Measurements from ENCODE around the gene SH3RF1. TPM values are rescaled to one million over a fixed set of nuclear protein-coding genes. Genes with fewer than 3 reads are reported as not detected.
A peak's percentile ranks its signal among the peaks of the same experiment; 100 is the strongest.

Gene SH3RF1
- total RNA-seq, 4 donors from 2014 or later: 10.6 to 17.9 (median 13.3) TPM

DNA sequence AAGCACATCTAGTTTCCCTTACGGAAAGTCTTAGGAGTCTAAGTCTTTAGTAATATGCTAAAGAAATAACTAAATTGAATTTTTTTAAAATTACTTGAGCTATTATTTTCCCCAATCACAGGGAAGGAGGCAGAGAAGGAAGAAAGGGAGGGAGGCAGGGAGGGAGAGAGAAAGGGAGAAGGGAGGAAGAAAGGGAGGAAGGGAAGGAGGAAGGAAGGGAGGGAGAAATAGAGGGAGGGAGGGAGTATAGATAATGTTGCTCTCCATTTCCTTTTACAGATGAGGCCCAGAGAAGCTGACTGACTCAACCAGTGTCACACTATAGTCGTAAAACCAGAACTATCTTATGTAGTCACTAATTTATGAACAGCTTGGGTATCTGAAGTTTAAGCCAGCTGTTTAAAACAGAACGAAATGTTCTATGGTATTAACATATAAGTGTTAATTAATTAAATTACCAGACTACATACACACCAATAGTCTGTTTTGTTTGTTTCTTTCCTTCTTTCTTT lies 14.6 kb downstream of the SH3RF1 start:
- WGBS, 2 donors: 87 to 91% methylated on average over 3 of the region's 3 CpGs
- Histone ChIP-seq H3K4me3 (no peak overlapping the region), H3K27me3 (no peaks in the 10 kb centered on the region), H3K9me3 (no peaks in the 10 kb centered on the region), H3K4me1 (peaks cover 0 to 91% (median 28%) of the 10 kb centered on the region in 4 donors), H3K27ac (no peak overlapping the region), H3K36me3 (no peaks in the 10 kb centered on the region)
- TF ChIP-seq EP300 (IDR thresholded peaks at IDR 0.05) (no peak), POLR2A (IDR thresholded peaks at IDR 0.05) (no peak)
- TF ChIP-seq, protein P1, sequence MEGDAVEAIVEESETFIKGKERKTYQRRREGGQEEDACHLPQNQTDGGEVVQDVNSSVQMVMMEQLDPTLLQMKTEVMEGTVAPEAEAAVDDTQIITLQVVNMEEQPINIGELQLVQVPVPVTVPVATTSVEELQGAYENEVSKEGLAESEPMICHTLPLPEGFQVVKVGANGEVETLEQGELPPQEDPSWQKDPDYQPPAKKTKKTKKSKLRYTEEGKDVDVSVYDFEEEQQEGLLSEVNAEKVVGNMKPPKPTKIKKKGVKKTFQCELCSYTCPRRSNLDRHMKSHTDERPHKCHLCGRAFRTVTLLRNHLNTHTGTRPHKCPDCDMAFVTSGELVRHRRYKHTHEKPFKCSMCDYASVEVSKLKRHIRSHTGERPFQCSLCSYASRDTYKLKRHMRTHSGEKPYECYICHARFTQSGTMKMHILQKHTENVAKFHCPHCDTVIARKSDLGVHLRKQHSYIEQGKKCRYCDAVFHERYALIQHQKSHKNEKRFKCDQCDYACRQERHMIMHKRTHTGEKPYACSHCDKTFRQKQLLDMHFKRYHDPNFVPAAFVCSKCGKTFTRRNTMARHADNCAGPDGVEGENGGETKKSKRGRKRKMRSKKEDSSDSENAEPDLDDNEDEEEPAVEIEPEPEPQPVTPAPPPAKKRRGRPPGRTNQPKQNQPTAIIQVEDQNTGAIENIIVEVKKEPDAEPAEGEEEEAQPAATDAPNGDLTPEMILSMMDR (IDR thresholded peaks at IDR 0.05): no peak
- no peak for DNase-seq (ENCODE audit: low spot score in 2 of 2)

DNA sequence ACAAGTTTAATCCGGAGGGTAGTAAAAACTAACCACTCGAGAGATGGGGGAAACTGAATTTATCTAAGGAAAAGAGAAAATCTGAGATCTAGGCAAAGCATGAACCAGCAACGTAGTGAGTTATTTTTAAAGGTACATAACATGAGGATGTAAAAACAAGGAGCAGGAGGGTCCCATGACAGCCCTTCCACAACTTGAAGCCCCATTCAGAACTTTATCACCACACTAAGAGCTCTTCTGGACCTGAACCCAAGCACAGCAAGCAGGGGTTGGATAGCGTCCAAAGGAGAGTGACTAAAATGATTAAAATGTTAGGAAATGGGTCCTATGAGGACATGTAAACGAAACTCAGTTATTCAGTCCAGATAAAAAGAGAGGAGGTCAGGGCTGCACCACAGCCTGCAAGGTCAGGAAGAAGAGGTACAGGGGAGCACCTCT lies 16.2 kb downstream of the SH3RF1 start:
- Histone ChIP-seq H3K4me3 (no peak overlapping the region), H3K4me1 (peaks cover 0 to 91% (median 30%) of the 10 kb centered on the region in 4 donors), H3K27me3 (no peaks in the 10 kb centered on the region), H3K9me3 (no peaks in the 10 kb centered on the region), H3K27ac (peak overlapping the region in 2 of 4 donors; percentile 44 to 57), H3K36me3 (no peaks in the 10 kb centered on the region)
- peak in 1 of 2 donors; percentile 52 for DNase-seq (ENCODE audit: low spot score in 2 of 2)
- 34 to 39% methylated on average over 5 of the region's 5 CpGs for WGBS, 2 donors
- peak in 1 of 2 donors; percentile 22 for TF ChIP-seq EP300 (IDR thresholded peaks at IDR 0.05)
- TF ChIP-seq, protein P1 (IDR thresholded peaks at IDR 0.05): no peak

DNA sequence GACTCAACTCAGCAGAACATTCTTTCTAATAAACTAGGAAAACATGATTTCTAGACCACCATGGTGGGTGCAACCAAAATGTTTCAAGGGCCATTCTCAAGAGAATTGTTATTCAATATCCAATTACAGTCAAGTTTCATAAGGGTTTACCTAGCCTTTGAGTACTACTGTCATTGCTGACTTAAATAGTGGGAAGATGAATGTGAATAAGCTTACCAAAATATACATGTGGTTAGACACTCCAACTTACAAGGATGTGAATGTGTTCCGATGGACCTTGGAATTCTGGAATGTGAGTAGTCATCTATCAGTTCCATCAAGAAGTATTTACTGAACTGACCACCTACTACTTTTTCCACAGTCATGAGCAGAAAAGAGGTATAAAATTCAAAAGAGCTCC lies 16.9 kb downstream of the SH3RF1 start:
- WGBS, 2 donors: 0 to 3% methylated on average over 1 of the region's 1 CpG
- H3K27me3 ChIP-seq: no peaks in the 10 kb centered on the region
- no peak for TF ChIP-seq EP300 (IDR thresholded peaks at IDR 0.05)
- no peak for TF ChIP-seq POLR2A (IDR thresholded peaks at IDR 0.05)
- TF ChIP-seq, protein P1 (IDR thresholded peaks at IDR 0.05): no peak
- H3K9me3 ChIP-seq: no peaks in the 10 kb centered on the region
- H3K36me3 ChIP-seq: no peaks in the 10 kb centered on the region
- no peak overlapping the region for H3K4me3 ChIP-seq
- peak overlapping the region in 1 of 4 donors; percentile 44 for H3K27ac ChIP-seq
- peaks cover 0 to 89% (median 30%) of the 10 kb centered on the region in 4 donors for H3K4me1 ChIP-seq
- DNase-seq (ENCODE audit: low spot score in 2 of 2): no peak

DNA sequence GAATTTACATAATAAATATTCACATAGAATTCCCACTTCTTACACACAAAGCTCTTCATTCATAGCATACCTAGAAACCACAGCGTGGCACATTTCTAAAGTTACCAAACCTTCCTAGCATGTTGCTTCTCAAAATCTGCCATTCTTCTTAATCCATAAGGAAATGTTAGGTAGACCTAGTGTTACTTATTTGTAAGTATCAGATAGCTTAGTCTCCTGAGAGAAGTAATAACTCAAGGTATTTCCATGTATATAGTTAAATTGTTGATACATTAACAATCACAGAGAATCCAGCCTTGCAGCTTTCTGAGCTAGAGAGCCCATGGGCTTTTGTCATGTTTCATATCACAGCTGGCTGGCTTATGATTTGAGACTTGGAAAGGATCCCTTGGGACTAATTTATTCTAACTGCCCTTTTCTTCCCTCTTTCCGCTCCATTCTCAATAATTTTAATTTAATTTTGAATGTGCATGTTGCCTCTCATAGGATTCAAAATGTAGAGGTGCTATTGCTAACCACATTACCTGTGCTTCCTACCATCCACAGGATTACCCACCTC lies 17.6 kb downstream of the SH3RF1 start:
- no peak for DNase-seq (ENCODE audit: low spot score in 2 of 2)
- peak overlapping the region; percentile 8 to 65 (median 44) for H3K27ac ChIP-seq
- no peaks in the 10 kb centered on the region for H3K36me3 ChIP-seq
- WGBS, 2 donors: 35 to 51% methylated on average over 2 of the region's 2 CpGs
- no peaks in the 10 kb centered on the region for H3K9me3 ChIP-seq
- no peak overlapping the region for H3K4me3 ChIP-seq
- H3K4me1 ChIP-seq: peaks cover 0 to 86% (median 30%) of the 10 kb centered on the region in 4 donors
- no peak for TF ChIP-seq EP300 (IDR thresholded peaks at IDR 0.05)
- TF ChIP-seq, protein P1 (IDR thresholded peaks at IDR 0.05): no peak
- TF ChIP-seq POLR2A (IDR thresholded peaks at IDR 0.05): no peak
- H3K27me3 ChIP-seq: no peaks in the 10 kb centered on the region

DNA sequence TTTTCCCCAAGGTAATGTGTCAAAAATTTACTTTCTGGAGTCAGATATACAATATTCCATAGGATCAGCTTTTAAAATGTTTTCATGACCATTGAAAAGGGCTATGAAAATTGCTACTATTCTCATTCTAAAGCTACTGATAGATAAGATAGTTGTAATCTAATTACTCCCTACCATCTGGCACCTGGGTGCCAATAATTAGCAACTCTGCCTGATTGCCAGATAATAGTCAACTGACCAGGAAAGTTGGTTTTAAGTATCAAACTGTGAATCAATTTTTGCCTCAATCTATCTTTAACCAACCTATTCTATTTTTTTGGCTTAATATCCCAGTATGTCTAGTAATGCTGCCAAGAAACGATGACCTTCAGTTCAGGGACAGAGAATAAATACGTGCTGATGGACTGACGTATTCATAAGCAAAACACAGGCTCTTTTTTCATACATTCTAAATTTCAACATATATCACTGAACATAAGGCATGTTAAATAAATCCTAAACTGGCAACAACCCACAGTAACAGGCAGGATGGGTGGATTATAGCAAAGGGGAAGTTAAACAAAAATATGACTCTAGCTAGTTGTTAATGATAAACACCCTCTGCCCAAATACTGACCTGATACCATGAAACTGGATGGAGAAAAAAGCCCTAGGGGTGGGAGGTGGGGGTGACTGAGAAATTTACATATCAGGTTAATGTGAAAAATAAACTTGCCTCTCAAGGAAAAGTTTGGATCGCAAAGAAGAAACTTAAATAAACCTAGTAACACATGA lies 18.2 kb downstream of the SH3RF1 start:
- Histone ChIP-seq H3K27me3 (no peaks in the 10 kb centered on the region), H3K27ac (peak overlapping the region; percentile 8 to 65 (median 44)), H3K36me3 (no peaks in the 10 kb centered on the region), H3K4me1 (peaks cover 0 to 81% (median 30%) of the 10 kb centered on the region in 4 donors), H3K9me3 (no peaks in the 10 kb centered on the region), H3K4me3 (no peak overlapping the region)
- TF ChIP-seq EP300 (IDR thresholded peaks at IDR 0.05): peak in 1 of 2 donors; percentile 10
- TF ChIP-seq POLR2A (IDR thresholded peaks at IDR 0.05): no peak
- WGBS, 2 donors: 25 to 32% methylated on average over 4 of the region's 4 CpGs
- no peak for DNase-seq (ENCODE audit: low spot score in 2 of 2)
